Endothelial cell of umbilical vein (primary cell): ENCODE results near the gene DTL. TPM values are rescaled to one million over a fixed set of nuclear protein-coding genes. Genes with fewer than 3 reads are reported as not detected.

Experiments used
- BruUV-seq: library from RNA; stranded (reverse); fragments of 400-500 nt; replicated peaks from 2 replicates; lab custom pipeline; 2021; lab: Mats Ljungman, UMichigan
- CTCF ChIA-PET: fragments of 300-600, 350-600 bp; sonication (Branson Sonifier 250); formaldehyde crosslinking; loops from one replicate; lab custom pipeline; 2021; ENCODE audit warnings: antibody characterized with exemption, inconsistent platforms; lab: Charles Lee
- POLR2A ChIA-PET: fragments of 300-600, 350-600 bp; sonication (Branson Sonifier 250); formaldehyde crosslinking; loops from one replicate; lab custom pipeline; 2021; ENCODE audit warnings: antibody characterized with exemption, inconsistent platforms; lab: Charles Lee
- DNase-seq: peaks from one replicate; pipeline ENCODE4 v3.0.0-alpha.2; 2011; ENCODE audit warnings: low read depth, low spot score
- FAIRE-seq: peaks from 2 replicates; lab custom pipeline; 2011; peaks lifted over from hg19 to GRCh38; lab: Jason Lieb, UNC
- H2AFZ ChIP-seq: 2 replicates; pipeline ENCODE4 v1.6.0; 2012; ENCODE audit warnings: low read depth, low read length, control low read depth, inconsistent platforms
- H3K27ac ChIP-seq: 2 replicates; pipeline ENCODE4 v1.5.1; 2011; ENCODE audit warnings: low read depth, mild to moderate bottlenecking, control low read depth, low read length, moderate library complexity; ENCODE audit not compliant: insufficient read depth
- H3K27me3 ChIP-seq, 2 experiments: 2 replicates each; pipeline versions ENCODE4 v1.6.0 to v1.6.1; 2011; ENCODE audit warnings: low read length in 2 of 2, mixed read lengths in 1 of 2; ENCODE audit not compliant: control insufficient read depth in 2 of 2, insufficient read depth in 2 of 2
- H3K36me3 ChIP-seq, 2 experiments: 2 replicates in 1 of 2; 3 replicates in 1 of 2; pipeline ENCODE4 v1.5.1; 2011; ENCODE audit warnings: low read length in 2 of 2, mild to moderate bottlenecking in 1 of 2, moderate library complexity in 1 of 2; ENCODE audit not compliant: control insufficient read depth in 2 of 2, insufficient read depth in 2 of 2; ENCODE audit errors: extremely low read depth in 1 of 2
- H3K4me1 ChIP-seq: 3 replicates; pipeline ENCODE4 v1.5.1; 2011; ENCODE audit warnings: mild to moderate bottlenecking, low read length; ENCODE audit not compliant: control insufficient read depth, insufficient read depth; ENCODE audit errors: extremely low read depth
- H3K4me2 ChIP-seq: 2 replicates; pipeline ENCODE4 v1.6.1; 2011; ENCODE audit warnings: low read length, control low read depth, mixed read lengths; ENCODE audit not compliant: insufficient read depth
- H3K4me3 ChIP-seq, 3 experiments: fragments of 200-600 bp in 1 of 3; sonication (generic), shearing (Covaris generic) in 1 of 3; replicated peaks in 1 of 3; 2 replicates each; pipeline ENCODE4 v1.5.1; 2011 to 2016; ENCODE audit warnings: control low read depth in 3 of 3, low read length in 3 of 3, mild to moderate bottlenecking in 2 of 3, inconsistent platforms in 1 of 3, low read depth in 1 of 3, moderate library complexity in 1 of 3; ENCODE audit not compliant: insufficient read depth in 1 of 3
- H3K79me2 ChIP-seq: 2 replicates; pipeline ENCODE4 v1.6.0; 2012; ENCODE audit warnings: low read length, inconsistent platforms; ENCODE audit not compliant: control insufficient read depth, insufficient read depth
- H3K9ac ChIP-seq: replicated peaks from 2 replicates; pipeline ENCODE3; 2011; ENCODE audit warnings: low read length, control low read depth; ENCODE audit not compliant: insufficient read depth; ENCODE audit errors: extremely low read depth
- H3K9me1 ChIP-seq: replicated peaks from 3 replicates; pipeline ENCODE4 v1.6.0; 2011; ENCODE audit warnings: mild to moderate bottlenecking, low read length; ENCODE audit not compliant: control insufficient read depth, insufficient read depth; ENCODE audit errors: extremely low read depth
- H3K9me3 ChIP-seq: replicated peaks from 2 replicates; pipeline ENCODE4 v1.5.1; 2012; ENCODE audit warnings: low read length, inconsistent platforms; ENCODE audit not compliant: control insufficient read depth, insufficient read depth
- H4K20me1 ChIP-seq: replicated peaks from 2 replicates; pipeline ENCODE3; 2011; ENCODE audit warnings: mild to moderate bottlenecking, low read length; ENCODE audit not compliant: control insufficient read depth, insufficient read depth; ENCODE audit errors: extremely low read depth
- CTCF ChIP-seq, 2 donors: IDR thresholded peaks; 1 replicate in 1 of 2; 2 replicates in 1 of 2; pipeline ENCODE4 v1.5.1; 2011; ENCODE audit warnings: low read length in 2 of 2, mild to moderate bottlenecking in 2 of 2, moderate library complexity in 2 of 2, control low read depth in 1 of 2, inconsistent platforms in 1 of 2, low read depth in 1 of 2; ENCODE audit not compliant: insufficient read depth in 1 of 2; ENCODE audit errors: extremely low read depth in 1 of 2
- EZH2 ChIP-seq: IDR thresholded peaks from 2 replicates; pipeline ENCODE4 v1.6.1; 2012; ENCODE audit warnings: borderline replicate concordance, low read depth, mild to moderate bottlenecking, moderate library complexity, low read length, inconsistent platforms; ENCODE audit not compliant: severe bottlenecking
- FOS ChIP-seq: IDR thresholded peaks from 2 replicates; pipeline ENCODE4 v1.6.1; 2011; ENCODE audit warnings: mild to moderate bottlenecking, low read length, moderate library complexity, borderline replicate concordance; ENCODE audit not compliant: insufficient read depth
- GATA2 ChIP-seq: IDR thresholded peaks from 2 replicates; pipeline ENCODE4 v1.7.0; 2011; ENCODE audit warnings: low read depth, mild to moderate bottlenecking, moderate library complexity, mixed read lengths, low read length; ENCODE audit not compliant: insufficient read length, insufficient read depth
- JUN ChIP-seq: IDR thresholded peaks from 2 replicates; pipeline ENCODE4 v1.6.1; 2011; ENCODE audit warnings: borderline replicate concordance, low read depth; ENCODE audit not compliant: insufficient read length, insufficient read depth
- MAX ChIP-seq: IDR thresholded peaks from 2 replicates; pipeline ENCODE4 v1.6.1; 2011; ENCODE audit not compliant: insufficient read depth, insufficient read length
- MYC ChIP-seq: IDR thresholded peaks from one replicate; pipeline ENCODE4 v1.6.1; 2011; ENCODE audit warnings: mild to moderate bottlenecking, low read depth, low read length
- POLR2A ChIP-seq: IDR thresholded peaks from 2 replicates; pipeline ENCODE4 v1.6.1; 2012; ENCODE audit warnings: low read depth, mild to moderate bottlenecking, control low read depth, low read length
- POLR2AphosphoS5 ChIP-seq: IDR thresholded peaks from 2 replicates; pipeline ENCODE4 v1.6.1; 2012; ENCODE audit warnings: low read depth, mild to moderate bottlenecking, control low read depth, low read length, moderate library complexity; ENCODE audit not compliant: insufficient read depth
- dilution Hi-C: fragments of 300-500 bp; cut with MboI; formaldehyde crosslinking; loops from one replicate; pipeline ENCODE4 v1.15.0; 2019; ENCODE audit warnings: low sequenced_read_pairs; ENCODE audit not compliant: extremely low pct_ligation_motif_present
- intact Hi-C: fragments of 100-400 bp; cut with micrococcal nuclease; formaldehyde crosslinking; loops from one replicate; pipeline ENCODE4 v1.10.0; 2022
- polyA plus RNA-seq, 4 experiments: library from polyadenylated mRNA; depleted of rRNA in 3 of 4; stranded (reverse) in 3 of 4; unstranded in 1 of 4; fragments of >200 nt; gene quantifications; 2 replicates each; pipeline versions ENCODE4 v1.2.1 to v1.2.3, GENCODE V29; 2011 to 2012; ENCODE audit warnings: missing spikeins in 1 of 4
- total RNA-seq: library from RNA; stranded (reverse); gene quantifications from 2 replicates; pipeline ENCODE4 v1.2.3, GENCODE V29; 2021

The DTL gene
- total and polyA plus RNA-seq, 2 donors (not counting 3 experiments of a cell fraction or from before 2014, with no cell fraction given) = 11.2 to 26.5 TPM

DNA sequence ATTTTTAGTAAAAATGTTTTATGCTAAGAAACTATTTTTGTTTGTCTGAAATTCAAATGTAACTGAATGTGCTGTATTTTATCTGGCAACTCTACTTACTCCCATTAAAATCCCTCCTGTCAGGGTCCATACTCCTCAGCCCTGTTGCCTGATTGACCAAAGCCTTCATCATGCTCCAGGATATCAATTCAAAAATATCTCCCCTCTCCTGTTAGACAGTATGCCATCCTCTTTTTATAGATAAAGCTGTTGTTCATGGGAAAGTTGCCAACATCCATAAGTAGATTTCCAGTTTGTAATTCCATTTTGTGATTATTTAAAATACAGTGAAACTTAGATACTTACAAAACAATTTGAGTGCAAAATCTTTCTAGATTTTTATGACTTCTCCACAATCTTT is 65.7 kb downstream of the DTL start:
- no peak overlapping the region for H2AFZ ChIP-seq
- H3K4me1 ChIP-seq = no peaks in the 10 kb centered on the region
- no peak overlapping the region for H3K27ac ChIP-seq
- TF ChIP-seq POLR2AphosphoS5 = no peak
- no peak for TF ChIP-seq POLR2A
- no peak for TF ChIP-seq GATA2
- no peak for TF ChIP-seq CTCF (IDR thresholded peaks at IDR 0.05; ENCODE audit: extremely low read depth in 1 of 2, insufficient read depth in 1 of 2, low read depth in 1 of 2, low read length in 2 of 2)
- TF ChIP-seq FOS = no peak
- H3K4me2 ChIP-seq = no peak overlapping the region
- DNase-seq (no peak), FAIRE-seq (no peak)
- no peaks in the 10 kb centered on the region for H3K27me3 ChIP-seq
- peaks cover 4% of the 10 kb centered on the region for H3K79me2 ChIP-seq
- no peak overlapping the region for H3K9ac ChIP-seq
- no TSS peak for BruUV-seq
- POLR2A ChIA-PET = no interaction called here
- no peaks in the 10 kb centered on the region for H3K9me1 ChIP-seq
- dilution Hi-C loops = no loop called here
- peaks cover 0 to 12% of the 10 kb centered on the region in 2 experiments for H3K36me3 ChIP-seq
- H3K4me3 ChIP-seq = no peak overlapping the region
- no peaks in the 10 kb centered on the region for H3K9me3 ChIP-seq
- no peaks in the 10 kb centered on the region for H4K20me1 ChIP-seq
- intact Hi-C loops = no loop called here
- CTCF ChIA-PET = interaction anchor here (0.7 to 4.4 kb wide), 3 partner anchors 17 to 31 kb away, joined by 3 to 24 read pairs (median 3); no protein-coding TSS in a partner anchor

DNA sequence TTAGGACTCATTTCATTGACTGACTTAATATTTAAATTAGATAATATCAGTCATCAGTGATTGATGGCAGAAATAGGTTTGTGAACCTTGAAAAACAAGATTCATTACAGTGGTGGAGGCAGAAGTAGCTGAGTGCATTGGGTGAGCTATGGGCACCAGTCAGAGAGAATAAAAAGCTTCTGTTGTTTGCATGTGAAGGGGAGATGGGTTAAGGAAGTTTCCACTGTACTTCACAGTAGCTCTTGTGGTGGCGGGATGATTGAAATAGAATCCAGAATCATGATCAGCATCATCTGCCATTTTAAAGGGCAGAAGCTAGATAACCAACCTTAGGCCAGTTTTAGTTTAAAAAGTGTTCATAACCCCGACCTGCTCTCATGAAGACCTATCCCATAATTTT is 66.2 kb downstream of the DTL start:
- Histone ChIP-seq H2AFZ (no peak overlapping the region), H3K79me2 (peaks cover 4% of the 10 kb centered on the region), H3K9me3 (no peaks in the 10 kb centered on the region), H4K20me1 (no peaks in the 10 kb centered on the region), H3K27me3 (no peaks in the 10 kb centered on the region), H3K36me3 (peaks cover 0 to 12% of the 10 kb centered on the region in 2 experiments), H3K9me1 (no peaks in the 10 kb centered on the region), H3K4me2 (no peak overlapping the region), H3K9ac (no peak overlapping the region), H3K4me3 (no peak overlapping the region), H3K4me1 (no peaks in the 10 kb centered on the region), H3K27ac (no peak overlapping the region)
- BruUV-seq = no TSS peak
- dilution Hi-C loops = no loop called here
- FAIRE-seq (no peak), DNase-seq (no peak)
- ChIA-PET CTCF (interaction anchor here (1.0 to 4.4 kb wide), 3 partner anchors 8 to 50 kb away, joined by 3 to 24 read pairs (median 3); no protein-coding TSS in a partner anchor), POLR2A (no interaction called here)
- TF ChIP-seq MYC (no peak), JUN (no peak), CTCF (IDR thresholded peaks at IDR 0.05; ENCODE audit: extremely low read depth in 1 of 2, insufficient read depth in 1 of 2, low read depth in 1 of 2, low read length in 2 of 2) (no peak), MAX (no peak), FOS (no peak), POLR2AphosphoS5 (no peak), GATA2 (no peak), EZH2 (no peak), POLR2A (no peak)
- intact Hi-C loops = no loop called here
